ENCODE data around the gene LRP4. TPM values are rescaled to one million over a fixed set of nuclear protein-coding genes. Genes with fewer than 3 reads are reported as not detected.

LRP4 gene
- total RNA-seq, 1 experiment from 2014 or later, result 9.6 TPM

DNA sequence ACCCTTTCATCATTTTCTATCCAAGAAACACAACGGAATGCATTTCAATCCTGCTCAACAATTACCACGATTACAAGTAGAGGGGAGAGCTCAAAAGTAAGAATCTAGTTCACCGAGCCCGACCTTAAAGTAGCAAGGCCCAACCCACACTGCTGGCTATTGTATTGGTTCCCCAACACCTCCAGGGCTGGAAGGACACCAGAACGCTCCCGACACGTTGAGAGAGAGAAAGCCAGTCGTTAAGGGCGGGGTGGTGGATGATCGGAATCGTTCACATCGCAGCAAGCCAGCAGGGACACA is 73.0 kb downstream of the LRP4 start:
- Histone ChIP-seq H3K79me2 (ENCODE audit: low read depth) (peaks cover 53% of the 10 kb centered on the region), H3K36me3 (ENCODE audit: low read depth) (no peaks in the 10 kb centered on the region), H3K9me2 (ENCODE audit: insufficient read depth) (no peaks in the 10 kb centered on the region), H3K27me3 (ENCODE audit: insufficient read depth, low read depth) (no peaks in the 10 kb centered on the region), H2AFZ (peak overlapping the region; percentile 86), H4K20me1 (ENCODE audit: insufficient read depth) (peaks cover 24% of the 10 kb centered on the region), H3K4me2 (peak overlapping the region; percentile 85), H3K27ac (peak overlapping the region; percentile 50; the same call in 1 of the 2 replicates), H3F3A (ENCODE audit: insufficient read depth, low read depth) (no peaks in the 10 kb centered on the region; the same call in 1 of the 2 replicates), H3K4me1 (replicated peaks; ENCODE audit: insufficient read depth) (peaks cover 22% of the 10 kb centered on the region), H3K9me3 (ENCODE audit: insufficient read depth, low read depth) (no peaks in the 10 kb centered on the region), H3K4me3 (peak overlapping the region; percentile 95)
- DNase-seq, result no peak
- intact Hi-C loops (cut with micrococcal nuclease; ENCODE audit: unreplicated experiment), result no loop called here
- POLR2A ChIA-PET (ENCODE audit: unreplicated experiment), result no interaction called here
- BruUV-seq (replicated peaks), result no TSS peak
- CTCF ChIA-PET, result interaction anchor here (0.6 kb wide), 1 partner anchor 59 kb away, joined by 3 read pairs; no protein-coding TSS in a partner anchor
- no peak for TF ChIP-seq EZH2 (IDR thresholded peaks at IDR 0.05; ENCODE audit: low read depth)
- TF ChIP-seq, protein P1, sequence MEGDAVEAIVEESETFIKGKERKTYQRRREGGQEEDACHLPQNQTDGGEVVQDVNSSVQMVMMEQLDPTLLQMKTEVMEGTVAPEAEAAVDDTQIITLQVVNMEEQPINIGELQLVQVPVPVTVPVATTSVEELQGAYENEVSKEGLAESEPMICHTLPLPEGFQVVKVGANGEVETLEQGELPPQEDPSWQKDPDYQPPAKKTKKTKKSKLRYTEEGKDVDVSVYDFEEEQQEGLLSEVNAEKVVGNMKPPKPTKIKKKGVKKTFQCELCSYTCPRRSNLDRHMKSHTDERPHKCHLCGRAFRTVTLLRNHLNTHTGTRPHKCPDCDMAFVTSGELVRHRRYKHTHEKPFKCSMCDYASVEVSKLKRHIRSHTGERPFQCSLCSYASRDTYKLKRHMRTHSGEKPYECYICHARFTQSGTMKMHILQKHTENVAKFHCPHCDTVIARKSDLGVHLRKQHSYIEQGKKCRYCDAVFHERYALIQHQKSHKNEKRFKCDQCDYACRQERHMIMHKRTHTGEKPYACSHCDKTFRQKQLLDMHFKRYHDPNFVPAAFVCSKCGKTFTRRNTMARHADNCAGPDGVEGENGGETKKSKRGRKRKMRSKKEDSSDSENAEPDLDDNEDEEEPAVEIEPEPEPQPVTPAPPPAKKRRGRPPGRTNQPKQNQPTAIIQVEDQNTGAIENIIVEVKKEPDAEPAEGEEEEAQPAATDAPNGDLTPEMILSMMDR (conservative IDR thresholded peaks at IDR 0.05), result no peak

DNA sequence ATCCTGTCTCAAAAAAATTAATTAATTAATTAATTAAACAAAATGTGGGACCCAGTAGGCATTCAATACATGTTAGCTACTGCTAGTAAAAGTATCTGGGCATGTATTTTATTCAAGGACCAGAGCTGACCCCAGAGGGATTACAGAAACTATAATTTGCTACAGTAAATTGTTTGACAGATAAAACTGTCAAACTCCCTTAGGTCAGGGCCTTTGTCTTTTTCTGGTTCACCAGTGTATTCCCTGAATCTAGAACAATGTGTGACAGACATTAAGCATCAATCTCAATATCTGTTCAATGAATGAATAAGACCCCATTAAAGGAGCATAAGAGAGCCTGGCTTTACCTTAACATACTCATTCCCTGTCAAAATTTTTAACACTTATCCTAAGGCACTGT is 78.2 kb downstream of the LRP4 start:
- intact Hi-C loops (cut with micrococcal nuclease; ENCODE audit: unreplicated experiment), result no loop called here
- Histone ChIP-seq H3K4me2 (no peak overlapping the region), H3K27me3 (ENCODE audit: insufficient read depth, low read depth) (no peaks in the 10 kb centered on the region), H3K79me2 (ENCODE audit: low read depth) (peaks cover 100% of the 10 kb centered on the region), H3K4me3 (no peak overlapping the region), H3K9me3 (ENCODE audit: insufficient read depth, low read depth) (no peaks in the 10 kb centered on the region), H4K20me1 (ENCODE audit: insufficient read depth) (peaks cover 47% of the 10 kb centered on the region), H3K36me3 (ENCODE audit: low read depth) (no peaks in the 10 kb centered on the region), H3K4me1 (replicated peaks; ENCODE audit: insufficient read depth) (peaks cover 17% of the 10 kb centered on the region), H3K27ac (no peak overlapping the region), H2AFZ (no peak overlapping the region), H3F3A (ENCODE audit: insufficient read depth, low read depth) (peaks cover 12% of the 10 kb centered on the region; the same call in 1 of the 2 replicates), H3K9me2 (ENCODE audit: insufficient read depth) (no peaks in the 10 kb centered on the region)
- TF ChIP-seq, protein P1 (conservative IDR thresholded peaks at IDR 0.05), result no peak
- TF ChIP-seq EZH2 (IDR thresholded peaks at IDR 0.05; ENCODE audit: low read depth), result no peak
- CTCF ChIA-PET, result no interaction called here
- POLR2A ChIA-PET (ENCODE audit: unreplicated experiment), result no interaction called here
- no TSS peak for BruUV-seq (replicated peaks)
- DNase-seq, result no peak

DNA sequence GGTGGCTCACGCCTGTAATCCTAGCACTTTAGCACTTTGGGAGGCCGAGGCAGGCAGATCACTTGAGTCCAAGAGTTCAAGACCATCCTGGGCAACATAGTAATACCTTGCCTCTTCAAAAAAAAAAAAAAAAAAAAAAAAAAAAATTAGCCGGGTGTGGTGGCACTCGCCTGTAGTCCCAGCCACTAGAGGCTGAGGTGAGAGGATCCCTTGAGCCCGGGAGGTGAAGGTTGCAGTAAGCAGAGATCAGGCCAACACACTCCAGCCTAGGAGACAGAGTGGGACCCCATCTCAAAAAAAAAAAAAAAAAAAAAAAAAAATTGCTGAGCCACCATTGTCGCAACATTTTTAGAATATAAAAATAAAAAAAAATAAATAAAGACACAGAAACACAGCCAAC is 79.8 kb downstream of the LRP4 start:
- no peaks in the 10 kb centered on the region for H3K27me3 ChIP-seq (ENCODE audit: insufficient read depth, low read depth)
- no peak for TF ChIP-seq EZH2 (IDR thresholded peaks at IDR 0.05; ENCODE audit: low read depth)
- TF ChIP-seq, protein P1 (conservative IDR thresholded peaks at IDR 0.05), result no peak
- peaks cover 49% of the 10 kb centered on the region for H4K20me1 ChIP-seq (ENCODE audit: insufficient read depth)
- no peak overlapping the region for H3K4me2 ChIP-seq
- H2AFZ ChIP-seq, result no peak overlapping the region
- DNase-seq, result no peak
- ChIA-PET CTCF (interaction anchor here (0.6 kb wide), 1 partner anchor 395 kb away, joined by 6 read pairs; no protein-coding TSS in a partner anchor), POLR2A (ENCODE audit: unreplicated experiment) (no interaction called here)
- H3K79me2 ChIP-seq (ENCODE audit: low read depth), result peaks cover 98% of the 10 kb centered on the region
- H3K4me3 ChIP-seq, result no peak overlapping the region
- no peaks in the 10 kb centered on the region for H3K9me3 ChIP-seq (ENCODE audit: insufficient read depth, low read depth)
- peaks cover 12% of the 10 kb centered on the region; the same call in 1 of the 2 replicates for H3F3A ChIP-seq (ENCODE audit: insufficient read depth, low read depth)
- H3K4me1 ChIP-seq (replicated peaks; ENCODE audit: insufficient read depth), result 0 out of 2 replicates have a peak, but pooled peaks cover under 1% of the 10 kb centered on the region
- H3K36me3 ChIP-seq (ENCODE audit: low read depth), result no peaks in the 10 kb centered on the region
- no TSS peak for BruUV-seq (replicated peaks)
- H3K9me2 ChIP-seq (ENCODE audit: insufficient read depth), result no peaks in the 10 kb centered on the region
- no peak overlapping the region for H3K27ac ChIP-seq
- intact Hi-C loops (cut with micrococcal nuclease; ENCODE audit: unreplicated experiment), result no loop called here

Measured in PC-9 (cell line).